ENCODE data around the gene FAF1.

FAF1 gene

GRCh38 chr1:50527249-50527986, 432.6 kb downstream of the FAF1 start:
- DNase-seq, result no peak

- DNase-seq, result no peak
These were observed 433.6 kb downstream of the FAF1 start for GRCh38 chr1:50526431-50526830.

GRCh38 chr1:50523548-50523947, 436.5 kb downstream of the FAF1 start:
- no peak for DNase-seq

GRCh38 chr1:50522691-50523342, 437.2 kb downstream of the FAF1 start:
- no peak for DNase-seq

- no peak for DNase-seq
These were observed 438.4 kb downstream of the FAF1 start for GRCh38 chr1:50521703-50522102.

- DNase-seq, result no peak
These were observed 442.6 kb downstream of the FAF1 start for GRCh38 chr1:50517488-50517887.

GRCh38 chr1:50516056-50516455, 444.0 kb downstream of the FAF1 start:
- no peak for DNase-seq

- no peak for DNase-seq
These were observed 452.0 kb downstream of the FAF1 start for GRCh38 chr1:50508040-50508586.

GRCh38 chr1:50505427-50505826, 454.6 kb downstream of the FAF1 start:
- no peak for DNase-seq

GRCh38 chr1:50503515-50503914, 456.6 kb downstream of the FAF1 start:
- DNase-seq, result no peak

GRCh38 chr1:50502147-50502546, 457.9 kb downstream of the FAF1 start:
- no peak for DNase-seq

GRCh38 chr1:50497007-50497406, 463.1 kb downstream of the FAF1 start:
- DNase-seq, result no peak

GRCh38 chr1:50493710-50494109, 466.4 kb downstream of the FAF1 start:
- DNase-seq, result no peak

- no peak for DNase-seq
These were observed 467.9 kb downstream of the FAF1 start for GRCh38 chr1:50492142-50492541.

GRCh38 chr1:50491142-50491541, 468.9 kb downstream of the FAF1 start:
- no peak for DNase-seq

GRCh38 chr1:50490640-50491039, 469.4 kb downstream of the FAF1 start:
- no peak for DNase-seq

- DNase-seq, result no peak
These were observed 471.2 kb downstream of the FAF1 start for GRCh38 chr1:50488876-50489275.

GRCh38 chr1:50488356-50488755, 471.7 kb downstream of the FAF1 start:
- no peak for DNase-seq

GRCh38 chr1:50487725-50488124, 472.3 kb downstream of the FAF1 start:
- DNase-seq, result no peak

GRCh38 chr1:50481142-50481736, 478.8 kb downstream of the FAF1 start:
- DNase-seq, result no peak

- DNase-seq, result no peak
These were observed 483.3 kb downstream of the FAF1 start for GRCh38 chr1:50476800-50477199.

GRCh38 chr1:50474859-50475809, 484.9 kb downstream of the FAF1 start:
- no peak for DNase-seq

GRCh38 chr1:50473513-50473912, 486.6 kb downstream of the FAF1 start:
- no peak for DNase-seq

All from effector CD8-positive, alpha-beta T cell (primary cell).